NT2/D1 (cell line): ENCODE results near the gene DDX24.

Source experiments
- YY1 ChIP-seq: IDR thresholded peaks from 2 replicates; pipeline ENCODE4 v1.6.1; 2011; ENCODE audit not compliant: insufficient read length, insufficient read depth
- ZNF274 ChIP-seq: IDR thresholded peaks from 2 replicates; pipeline ENCODE4 v1.6.1; 2011; ENCODE audit warnings: mild to moderate bottlenecking, low read depth, low read length

GRCh38 chr14:94036313-94037167 lies 44.5 kb downstream of the DDX24 start:
- TF ChIP-seq ZNF274 (no peak), YY1 (no peak)
